ENCODE results near the gene C12orf75.
"Not testable (repeated sequence)": the region's sequence is repeated elsewhere in the genome, so short reads cannot be mapped to it uniquely, and the experiment has no call there.

Gene C12orf75

DNA sequence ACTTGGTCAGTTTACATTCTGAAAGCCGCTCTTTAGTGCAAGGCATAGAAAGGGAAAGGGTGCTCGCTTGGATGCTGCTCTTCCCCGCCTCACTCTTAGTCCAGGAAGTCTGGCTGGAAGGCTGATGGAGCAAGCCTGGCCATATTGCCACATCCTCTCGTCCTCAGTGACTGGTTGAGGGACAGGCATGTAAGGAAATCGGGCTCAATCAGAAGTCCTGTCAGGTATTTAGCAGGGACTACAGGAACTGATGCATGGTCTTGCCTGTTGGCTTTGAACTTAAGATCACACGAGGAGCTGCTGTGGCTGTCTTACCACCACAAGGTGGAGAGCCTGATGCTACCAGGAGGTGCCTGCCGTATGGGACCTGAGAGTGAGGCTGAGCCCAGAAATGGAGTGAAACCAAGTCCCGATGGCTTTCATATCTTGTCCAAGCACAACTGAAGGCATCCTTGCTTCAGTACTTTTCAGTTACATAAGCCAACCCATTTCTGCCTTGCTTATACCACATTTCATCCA lies 10.7 kb upstream of the C12orf75 start:
- DNase-seq (ENCODE audit: low read depth, low spot score) = no peak
- no peak overlapping the region for H3K4me3 ChIP-seq
- TF ChIP-seq POLR2AphosphoS5 (IDR thresholded peaks at IDR 0.05; ENCODE audit: borderline replicate concordance, low read depth, low read length) (no peak), FOXP2 (optimal IDR thresholded peaks at IDR 0.05; ENCODE audit: control extremely low read depth, extremely low read length, insufficient read depth) (no peak), EZH2 (IDR thresholded peaks at IDR 0.05) (no peak)
- no peaks in the 10 kb centered on the region for H3K9me3 ChIP-seq (ENCODE audit: low read depth, low read length)
- no peak overlapping the region for H3K9ac ChIP-seq (ENCODE audit: insufficient read length)
- no peaks in the 10 kb centered on the region for H3K36me3 ChIP-seq (ENCODE audit: insufficient read depth, low read length)
- H3K27ac ChIP-seq = no peak overlapping the region

DNA sequence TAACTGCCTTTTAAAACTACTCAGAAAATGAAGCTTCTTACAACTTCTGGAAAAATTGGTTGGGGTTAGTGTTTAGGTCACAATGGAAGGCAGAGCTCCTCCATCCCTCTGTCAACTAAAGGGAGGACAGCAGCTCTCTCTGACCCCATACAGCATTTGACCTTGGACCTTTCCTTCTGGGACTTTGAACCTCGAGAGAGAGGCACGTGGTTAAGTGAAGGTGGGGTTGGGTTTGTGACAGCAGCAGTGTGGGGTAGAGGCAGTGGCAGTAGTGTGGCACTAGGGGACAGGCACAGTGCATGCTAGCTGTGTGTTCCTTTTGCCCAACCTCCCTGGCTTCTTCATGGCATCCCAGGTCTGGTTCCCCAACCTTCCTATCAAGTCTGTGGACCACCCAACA lies 9.4 kb upstream of the C12orf75 start:
- H3K9me3 ChIP-seq (ENCODE audit: low read depth, low read length) = no peaks in the 10 kb centered on the region
- H3K36me3 ChIP-seq (ENCODE audit: insufficient read depth, low read length) = no peaks in the 10 kb centered on the region
- no peak for DNase-seq (ENCODE audit: low read depth, low spot score)
- TF ChIP-seq POLR2AphosphoS5 (IDR thresholded peaks at IDR 0.05; ENCODE audit: borderline replicate concordance, low read depth, low read length) = no peak
- TF ChIP-seq FOXP2 (optimal IDR thresholded peaks at IDR 0.05; ENCODE audit: control extremely low read depth, extremely low read length, insufficient read depth) = no peak
- TF ChIP-seq EZH2 (IDR thresholded peaks at IDR 0.05) = no peak
- no peak overlapping the region for H3K4me3 ChIP-seq
- no peak overlapping the region for H3K9ac ChIP-seq (ENCODE audit: insufficient read length)
- H3K27ac ChIP-seq = no peak overlapping the region

DNA sequence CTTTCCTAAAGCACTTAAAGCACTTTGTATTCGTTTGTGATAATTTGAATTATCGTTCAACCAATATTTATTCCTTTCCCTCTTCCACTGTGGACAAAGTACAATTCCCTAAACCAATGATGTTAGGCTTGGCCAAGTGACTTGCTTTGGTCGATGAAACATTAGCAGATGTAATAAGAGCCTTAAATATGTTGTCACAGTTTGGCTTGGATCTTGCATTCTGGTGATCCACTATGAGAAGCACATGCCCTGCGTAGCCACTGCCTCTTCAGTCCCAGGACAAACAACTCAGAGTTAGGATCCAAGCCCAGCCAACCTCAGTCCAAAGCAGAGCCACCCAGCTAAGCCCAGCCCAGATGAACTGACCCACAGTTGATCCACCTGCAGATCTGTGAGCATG lies 8.4 kb upstream of the C12orf75 start:
- TF ChIP-seq EZH2 (IDR thresholded peaks at IDR 0.05) (no peak), FOXP2 (optimal IDR thresholded peaks at IDR 0.05; ENCODE audit: control extremely low read depth, extremely low read length, insufficient read depth) (no peak), POLR2AphosphoS5 (IDR thresholded peaks at IDR 0.05; ENCODE audit: borderline replicate concordance, low read depth, low read length) (no peak)
- Histone ChIP-seq H3K27ac (no peak overlapping the region), H3K9ac (ENCODE audit: insufficient read length) (no peak overlapping the region), H3K4me3 (no peak overlapping the region), H3K9me3 (ENCODE audit: low read depth, low read length) (no peaks in the 10 kb centered on the region), H3K36me3 (ENCODE audit: insufficient read depth, low read length) (no peaks in the 10 kb centered on the region)
- no peak for DNase-seq (ENCODE audit: low read depth, low spot score)

DNA sequence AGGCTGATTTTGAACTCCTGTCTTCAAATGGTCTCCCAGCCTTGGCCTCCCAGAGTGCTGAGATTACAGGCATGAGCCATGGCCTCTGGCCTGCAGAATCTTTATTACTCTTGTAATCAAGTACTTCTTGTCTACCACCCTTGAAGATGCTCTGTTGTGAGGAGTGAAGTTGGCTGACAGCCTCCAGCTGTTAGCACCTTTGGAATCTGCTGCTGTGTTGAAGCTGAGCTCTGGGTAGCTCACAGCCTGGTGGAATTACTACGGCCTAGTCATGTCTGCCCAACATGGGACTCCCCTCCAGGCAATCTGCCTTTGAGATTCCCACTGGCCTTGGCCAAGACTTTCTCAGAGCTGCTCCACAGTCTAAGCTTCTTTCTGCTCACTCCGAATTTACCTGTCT lies 5.8 kb upstream of the C12orf75 start:
- H3K9me3 ChIP-seq (ENCODE audit: low read depth, low read length) = no peaks in the 10 kb centered on the region
- no peak overlapping the region for H3K27ac ChIP-seq
- TF ChIP-seq FOXP2 (optimal IDR thresholded peaks at IDR 0.05; ENCODE audit: control extremely low read depth, extremely low read length, insufficient read depth) = no peak
- TF ChIP-seq POLR2AphosphoS5 (IDR thresholded peaks at IDR 0.05; ENCODE audit: borderline replicate concordance, low read depth, low read length) = no peak
- no peak for TF ChIP-seq EZH2 (IDR thresholded peaks at IDR 0.05)
- no peak for DNase-seq (ENCODE audit: low read depth, low spot score)
- no peak overlapping the region for H3K9ac ChIP-seq (ENCODE audit: insufficient read length)
- H3K4me3 ChIP-seq = no peak overlapping the region
- H3K36me3 ChIP-seq (ENCODE audit: insufficient read depth, low read length) = no peaks in the 10 kb centered on the region

DNA sequence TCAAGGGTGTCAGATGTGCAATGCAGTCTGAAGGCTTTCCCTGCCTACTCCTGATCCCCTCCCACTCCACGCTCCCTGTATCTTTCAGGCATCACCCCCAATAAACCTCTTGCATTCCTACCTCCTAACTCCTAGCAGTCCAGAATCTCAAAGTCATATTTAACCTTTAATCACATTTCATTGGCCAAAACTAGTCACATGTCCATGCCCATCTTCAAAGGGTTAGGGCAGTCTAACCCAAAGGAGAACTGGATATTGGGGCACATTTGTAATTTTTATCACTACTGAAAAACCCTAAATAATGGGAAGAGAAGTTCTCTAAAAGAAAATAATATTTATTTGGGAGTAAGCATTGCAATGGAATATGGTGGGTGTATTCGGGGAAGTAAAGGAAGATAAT lies 5.4 kb upstream of the C12orf75 start:
- TF ChIP-seq POLR2AphosphoS5 (IDR thresholded peaks at IDR 0.05; ENCODE audit: borderline replicate concordance, low read depth, low read length) (no peak), EZH2 (IDR thresholded peaks at IDR 0.05) (no peak), FOXP2 (optimal IDR thresholded peaks at IDR 0.05; ENCODE audit: control extremely low read depth, extremely low read length, insufficient read depth) (no peak)
- Histone ChIP-seq H3K27ac (no peak overlapping the region), H3K4me3 (no peak overlapping the region), H3K9ac (ENCODE audit: insufficient read length) (no peak overlapping the region), H3K36me3 (ENCODE audit: insufficient read depth, low read length) (no peaks in the 10 kb centered on the region), H3K9me3 (ENCODE audit: low read depth, low read length) (no peaks in the 10 kb centered on the region)
- no peak for DNase-seq (ENCODE audit: low read depth, low spot score)

DNA sequence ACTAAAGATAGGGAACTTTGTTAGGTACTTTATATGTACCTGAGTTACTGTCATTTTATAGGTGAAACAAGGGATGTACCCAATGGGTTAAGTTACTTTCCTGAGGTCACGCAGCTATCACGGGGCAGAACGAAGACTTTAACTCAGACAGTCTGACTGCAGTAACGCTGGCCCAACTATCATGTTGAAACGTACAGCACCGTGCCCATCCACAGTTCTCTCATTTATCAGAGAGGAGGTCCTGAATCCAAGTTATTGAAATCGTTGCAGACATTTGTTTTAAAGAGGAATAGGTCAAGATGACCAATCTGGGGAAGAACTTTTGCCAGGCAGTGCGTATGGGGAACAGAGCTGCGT lies 587 bp upstream of the C12orf75 start:
- TF ChIP-seq FOXP2 (optimal IDR thresholded peaks at IDR 0.05; ENCODE audit: control extremely low read depth, extremely low read length, insufficient read depth) (no peak), EZH2 (IDR thresholded peaks at IDR 0.05) (no peak), POLR2AphosphoS5 (IDR thresholded peaks at IDR 0.05; ENCODE audit: borderline replicate concordance, low read depth, low read length) (no peak)
- DNase-seq (ENCODE audit: low read depth, low spot score) = no peak
- H3K27ac ChIP-seq = no peak overlapping the region
- H3K4me3 ChIP-seq = no peak overlapping the region
- no peaks in the 10 kb centered on the region for H3K9me3 ChIP-seq (ENCODE audit: low read depth, low read length)
- H3K9ac ChIP-seq (ENCODE audit: insufficient read length) = no peak overlapping the region
- H3K36me3 ChIP-seq (ENCODE audit: insufficient read depth, low read length) = no peaks in the 10 kb centered on the region

DNA sequence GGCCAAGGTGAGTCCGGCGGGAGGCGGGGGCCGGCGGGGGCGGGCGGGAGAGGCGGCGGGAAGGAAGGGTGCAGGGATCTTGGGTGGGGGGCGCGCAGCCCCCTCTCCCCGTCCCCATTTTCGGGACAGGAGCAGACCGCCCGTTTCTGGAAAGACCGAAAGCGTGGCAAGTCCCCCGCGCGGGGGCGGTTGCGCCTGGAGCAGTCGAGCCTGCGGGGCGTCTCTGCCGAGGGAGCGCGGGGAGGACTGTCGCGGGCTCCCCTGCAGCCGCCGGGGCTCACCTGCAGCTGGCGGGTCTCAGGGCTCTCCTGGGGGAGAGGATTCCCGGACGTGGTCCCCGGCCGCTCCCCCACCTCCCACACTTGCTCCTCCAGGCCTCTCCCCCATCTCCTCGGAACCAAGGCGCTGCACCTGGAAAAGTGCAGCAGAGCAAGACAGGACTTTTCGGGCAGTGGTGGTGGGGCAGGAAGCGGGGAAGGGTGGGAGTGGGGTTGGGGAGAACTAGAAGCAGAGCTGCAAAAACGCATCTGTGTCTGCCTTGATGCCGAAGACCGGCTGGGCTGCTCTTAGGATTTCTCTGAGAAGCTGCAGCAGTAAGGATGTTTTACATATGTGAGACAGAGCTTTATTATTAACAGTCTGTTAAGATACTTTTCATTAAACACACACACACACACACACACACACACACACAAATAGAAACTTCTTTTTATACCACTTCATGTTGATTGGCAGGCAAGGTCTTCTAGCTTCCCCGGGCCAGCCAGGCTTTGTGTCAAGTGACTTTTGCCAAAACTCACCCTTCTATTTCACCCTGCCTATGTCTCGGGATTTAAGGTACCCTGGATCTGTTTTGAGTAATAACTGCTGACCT lies 677 bp downstream of the C12orf75 start:
- Histone ChIP-seq H3K36me3 (ENCODE audit: insufficient read depth, low read length) (no peaks in the 10 kb centered on the region), H3K9ac (ENCODE audit: insufficient read length) (peak overlapping the region; percentile 49), H3K27ac (no peak overlapping the region), H3K9me3 (ENCODE audit: low read depth, low read length) (no peaks in the 10 kb centered on the region), H3K4me3 (peak overlapping the region; percentile 83)
- no peak for TF ChIP-seq FOXP2 (optimal IDR thresholded peaks at IDR 0.05; ENCODE audit: control extremely low read depth, extremely low read length, insufficient read depth)
- no peak for TF ChIP-seq EZH2 (IDR thresholded peaks at IDR 0.05)
- no peak for TF ChIP-seq POLR2AphosphoS5 (IDR thresholded peaks at IDR 0.05; ENCODE audit: borderline replicate concordance, low read depth, low read length)
- DNase-seq (ENCODE audit: low read depth, low spot score) = no peak

DNA sequence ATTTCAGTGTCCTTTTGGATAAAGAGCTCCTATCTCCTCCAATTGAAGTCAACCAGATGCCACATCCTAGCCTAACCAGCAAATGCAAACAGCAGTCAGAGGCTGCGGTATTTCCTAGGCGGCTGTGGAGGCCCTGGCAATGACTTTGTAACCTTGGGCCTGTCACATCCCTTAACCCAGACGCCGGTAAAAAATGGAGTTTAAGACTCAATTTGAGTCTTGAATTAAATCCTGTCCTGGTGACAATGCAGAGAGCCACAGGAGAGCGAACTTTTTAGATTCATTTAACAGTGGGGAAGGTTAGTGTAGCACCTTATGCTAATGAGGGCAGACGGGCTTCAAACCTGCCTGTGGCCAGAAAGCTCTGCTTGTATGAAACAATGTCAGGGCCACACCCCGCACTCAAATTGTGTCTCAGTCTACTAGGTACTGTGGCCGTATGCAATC lies 1.3 kb downstream of the C12orf75 start:
- TF ChIP-seq POLR2AphosphoS5 (IDR thresholded peaks at IDR 0.05; ENCODE audit: borderline replicate concordance, low read depth, low read length) (no peak), EZH2 (IDR thresholded peaks at IDR 0.05) (no peak), FOXP2 (optimal IDR thresholded peaks at IDR 0.05; ENCODE audit: control extremely low read depth, extremely low read length, insufficient read depth) (no peak)
- H3K36me3 ChIP-seq (ENCODE audit: insufficient read depth, low read length) = no peaks in the 10 kb centered on the region
- no peak for DNase-seq (ENCODE audit: low read depth, low spot score)
- H3K9ac ChIP-seq (ENCODE audit: insufficient read length) = no peak overlapping the region
- peak overlapping the region; percentile 83 for H3K4me3 ChIP-seq
- H3K27ac ChIP-seq = no peak overlapping the region
- H3K9me3 ChIP-seq (ENCODE audit: low read depth, low read length) = no peaks in the 10 kb centered on the region

DNA sequence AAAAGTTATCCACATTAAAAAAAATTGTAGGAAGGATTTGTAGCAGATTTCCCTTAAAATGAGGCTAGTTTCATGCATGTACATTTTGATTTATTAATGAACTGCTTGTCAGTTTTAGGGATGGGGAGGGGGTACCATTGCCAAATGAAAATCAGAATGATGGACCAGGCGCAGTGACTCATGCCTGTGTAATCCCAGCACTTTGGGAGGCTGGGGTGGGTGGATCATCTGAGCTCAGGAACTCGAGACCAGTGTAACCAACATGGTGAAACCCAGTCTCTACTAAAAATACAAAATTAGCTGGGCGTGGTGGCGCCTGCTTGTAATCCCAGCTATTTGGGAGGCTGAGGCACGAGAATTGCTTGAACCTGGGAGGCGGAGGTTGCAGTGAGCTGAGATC lies 1.8 kb downstream of the C12orf75 start:
- not testable (repeated sequence) for H3K9me3 ChIP-seq (ENCODE audit: low read depth, low read length); H3K4me3 ChIP-seq; H3K36me3 ChIP-seq (ENCODE audit: insufficient read depth, low read length); H3K9ac ChIP-seq (ENCODE audit: insufficient read length); H3K27ac ChIP-seq; DNase-seq (ENCODE audit: low read depth, low spot score)

All from SK-N-MC (cell line).